HL-60 (cell line): ENCODE results near the gene HOXC12.

ENCODE experiments used
- CTCF ChIP-seq: IDR thresholded peaks from one replicate; pipeline ENCODE4 v1.5.1; 2011; ENCODE audit warnings: low read length, control low read depth, inconsistent platforms; ENCODE audit not compliant: insufficient read depth
- GABPA ChIP-seq: IDR thresholded peaks from 2 replicates; pipeline ENCODE4 v1.6.1; 2012; ENCODE audit warnings: low read depth
- REST ChIP-seq: IDR thresholded peaks from 2 replicates; pipeline ENCODE4 v1.6.1; 2012; ENCODE audit warnings: low read depth; ENCODE audit not compliant: insufficient replicate concordance
- SPI1 ChIP-seq: IDR thresholded peaks from 2 replicates; pipeline ENCODE4 v1.6.1; 2012; ENCODE audit warnings: low read depth, mild to moderate bottlenecking, borderline replicate concordance

GRCh38 chr12:53986686-53987483, 32.2 kb downstream of the HOXC12 start:
- no peak for TF ChIP-seq CTCF
- no peak for TF ChIP-seq REST
- no peak for TF ChIP-seq SPI1
- TF ChIP-seq GABPA = no peak
